ENCODE measurements around the gene EDN2. TPM values are rescaled to one million over a fixed set of nuclear protein-coding genes. Genes with fewer than 3 reads are reported as not detected.

Gene EDN2
- polyA plus RNA-seq, 1 donor from 2014 or later, result not detected

- Histone ChIP-seq H3K9ac (ENCODE audit: low read length) (no peak overlapping the region), H3K36me3 (ENCODE audit: insufficient read depth, low read length) (no peaks in the 10 kb centered on the region), H3K79me2 (replicated peaks; ENCODE audit: insufficient read depth, low read length) (no peaks in the 10 kb centered on the region), H3F3A (ENCODE audit: insufficient read depth, low read length, poor library complexity, severe bottlenecking) (no peaks in the 10 kb centered on the region), H3K27me3 (ENCODE audit: insufficient read depth, low read depth, low read length) (no peaks in the 10 kb centered on the region), H2AFZ (ENCODE audit: low read depth, low read length) (no peak overlapping the region), H3K4me3 (ENCODE audit: low read length) (no peak overlapping the region), H3K9me3 (ENCODE audit: low read length) (no peaks in the 10 kb centered on the region), H3K27ac (ENCODE audit: low read length) (no peak overlapping the region), H4K20me1 (ENCODE audit: insufficient read depth) (no peaks in the 10 kb centered on the region), H3K9me2 (ENCODE audit: insufficient read depth, low read length) (no peaks in the 10 kb centered on the region), H3K4me2 (ENCODE audit: low read length) (no peak overlapping the region)
- TF ChIP-seq MXI1 (conservative IDR thresholded peaks at IDR 0.05; ENCODE audit: poor library complexity, severe bottlenecking) (no peak), RAD21 (conservative IDR thresholded peaks at IDR 0.05) (no peak), POLR2AphosphoS5 (IDR thresholded peaks at IDR 0.05) (no peak), EP300 (conservative IDR thresholded peaks at IDR 0.05; ENCODE audit: poor library complexity, severe bottlenecking) (no peak), EZH2 (IDR thresholded peaks at IDR 0.05; ENCODE audit: borderline replicate concordance, insufficient read depth, low read length, poor library complexity, severe bottlenecking) (no peak), SMC3 (conservative IDR thresholded peaks at IDR 0.05; ENCODE audit: poor library complexity) (no peak), TAF1 (IDR thresholded peaks at IDR 0.05; ENCODE audit: low read depth) (no peak)
- TF ChIP-seq, protein P1, sequence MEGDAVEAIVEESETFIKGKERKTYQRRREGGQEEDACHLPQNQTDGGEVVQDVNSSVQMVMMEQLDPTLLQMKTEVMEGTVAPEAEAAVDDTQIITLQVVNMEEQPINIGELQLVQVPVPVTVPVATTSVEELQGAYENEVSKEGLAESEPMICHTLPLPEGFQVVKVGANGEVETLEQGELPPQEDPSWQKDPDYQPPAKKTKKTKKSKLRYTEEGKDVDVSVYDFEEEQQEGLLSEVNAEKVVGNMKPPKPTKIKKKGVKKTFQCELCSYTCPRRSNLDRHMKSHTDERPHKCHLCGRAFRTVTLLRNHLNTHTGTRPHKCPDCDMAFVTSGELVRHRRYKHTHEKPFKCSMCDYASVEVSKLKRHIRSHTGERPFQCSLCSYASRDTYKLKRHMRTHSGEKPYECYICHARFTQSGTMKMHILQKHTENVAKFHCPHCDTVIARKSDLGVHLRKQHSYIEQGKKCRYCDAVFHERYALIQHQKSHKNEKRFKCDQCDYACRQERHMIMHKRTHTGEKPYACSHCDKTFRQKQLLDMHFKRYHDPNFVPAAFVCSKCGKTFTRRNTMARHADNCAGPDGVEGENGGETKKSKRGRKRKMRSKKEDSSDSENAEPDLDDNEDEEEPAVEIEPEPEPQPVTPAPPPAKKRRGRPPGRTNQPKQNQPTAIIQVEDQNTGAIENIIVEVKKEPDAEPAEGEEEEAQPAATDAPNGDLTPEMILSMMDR (IDR thresholded peaks at IDR 0.05; ENCODE audit: poor library complexity, severe bottlenecking), result no peak
- TF ChIP-seq, protein P2, sequence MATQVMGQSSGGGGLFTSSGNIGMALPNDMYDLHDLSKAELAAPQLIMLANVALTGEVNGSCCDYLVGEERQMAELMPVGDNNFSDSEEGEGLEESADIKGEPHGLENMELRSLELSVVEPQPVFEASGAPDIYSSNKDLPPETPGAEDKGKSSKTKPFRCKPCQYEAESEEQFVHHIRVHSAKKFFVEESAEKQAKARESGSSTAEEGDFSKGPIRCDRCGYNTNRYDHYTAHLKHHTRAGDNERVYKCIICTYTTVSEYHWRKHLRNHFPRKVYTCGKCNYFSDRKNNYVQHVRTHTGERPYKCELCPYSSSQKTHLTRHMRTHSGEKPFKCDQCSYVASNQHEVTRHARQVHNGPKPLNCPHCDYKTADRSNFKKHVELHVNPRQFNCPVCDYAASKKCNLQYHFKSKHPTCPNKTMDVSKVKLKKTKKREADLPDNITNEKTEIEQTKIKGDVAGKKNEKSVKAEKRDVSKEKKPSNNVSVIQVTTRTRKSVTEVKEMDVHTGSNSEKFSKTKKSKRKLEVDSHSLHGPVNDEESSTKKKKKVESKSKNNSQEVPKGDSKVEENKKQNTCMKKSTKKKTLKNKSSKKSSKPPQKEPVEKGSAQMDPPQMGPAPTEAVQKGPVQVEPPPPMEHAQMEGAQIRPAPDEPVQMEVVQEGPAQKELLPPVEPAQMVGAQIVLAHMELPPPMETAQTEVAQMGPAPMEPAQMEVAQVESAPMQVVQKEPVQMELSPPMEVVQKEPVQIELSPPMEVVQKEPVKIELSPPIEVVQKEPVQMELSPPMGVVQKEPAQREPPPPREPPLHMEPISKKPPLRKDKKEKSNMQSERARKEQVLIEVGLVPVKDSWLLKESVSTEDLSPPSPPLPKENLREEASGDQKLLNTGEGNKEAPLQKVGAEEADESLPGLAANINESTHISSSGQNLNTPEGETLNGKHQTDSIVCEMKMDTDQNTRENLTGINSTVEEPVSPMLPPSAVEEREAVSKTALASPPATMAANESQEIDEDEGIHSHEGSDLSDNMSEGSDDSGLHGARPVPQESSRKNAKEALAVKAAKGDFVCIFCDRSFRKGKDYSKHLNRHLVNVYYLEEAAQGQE (IDR thresholded peaks at IDR 0.05; ENCODE audit: borderline replicate concordance), result no peak
Measured at GRCh38 chr1:41512701-41513382, 28.4 kb upstream of the EDN2 start.

DNA sequence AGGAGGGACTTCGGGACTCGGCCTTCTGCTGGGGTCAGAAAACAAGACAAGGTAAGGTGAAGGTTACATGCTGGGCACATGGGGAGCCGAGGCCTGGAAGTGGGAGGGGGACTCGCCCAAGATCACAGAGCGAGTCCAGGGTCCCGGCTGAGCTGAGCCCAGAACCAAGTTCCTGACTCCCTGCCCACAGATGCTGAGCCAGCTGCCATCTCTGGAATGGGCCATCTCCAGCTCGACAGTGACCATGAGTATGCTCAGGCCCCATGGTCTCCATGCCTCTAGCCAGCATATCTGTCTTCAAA is 26.7 kb upstream of the EDN2 start:
- Histone ChIP-seq H2AFZ (ENCODE audit: low read depth, low read length) (no peak overlapping the region), H3F3A (ENCODE audit: insufficient read depth, low read length, poor library complexity, severe bottlenecking) (no peaks in the 10 kb centered on the region), H3K79me2 (replicated peaks; ENCODE audit: insufficient read depth, low read length) (no peaks in the 10 kb centered on the region), H3K9ac (ENCODE audit: low read length) (no peak overlapping the region), H3K27me3 (ENCODE audit: insufficient read depth, low read depth, low read length) (no peaks in the 10 kb centered on the region), H3K4me2 (ENCODE audit: low read length) (no peak overlapping the region), H3K9me2 (ENCODE audit: insufficient read depth, low read length) (no peaks in the 10 kb centered on the region), H3K4me3 (ENCODE audit: low read length) (no peak overlapping the region), H3K27ac (ENCODE audit: low read length) (no peak overlapping the region), H3K9me3 (ENCODE audit: low read length) (no peaks in the 10 kb centered on the region), H4K20me1 (ENCODE audit: insufficient read depth) (no peaks in the 10 kb centered on the region), H3K36me3 (ENCODE audit: insufficient read depth, low read length) (no peaks in the 10 kb centered on the region)
- no peak for TF ChIP-seq RAD21 (conservative IDR thresholded peaks at IDR 0.05)
- TF ChIP-seq EP300 (conservative IDR thresholded peaks at IDR 0.05; ENCODE audit: poor library complexity, severe bottlenecking), result no peak
- TF ChIP-seq, protein P2 (IDR thresholded peaks at IDR 0.05; ENCODE audit: borderline replicate concordance), result no peak
- TF ChIP-seq, protein P1 (IDR thresholded peaks at IDR 0.05; ENCODE audit: poor library complexity, severe bottlenecking), result no peak
- TF ChIP-seq SMC3 (conservative IDR thresholded peaks at IDR 0.05; ENCODE audit: poor library complexity), result no peak
- no peak for TF ChIP-seq EZH2 (IDR thresholded peaks at IDR 0.05; ENCODE audit: borderline replicate concordance, insufficient read depth, low read length, poor library complexity, severe bottlenecking)
- no peak for TF ChIP-seq MXI1 (conservative IDR thresholded peaks at IDR 0.05; ENCODE audit: poor library complexity, severe bottlenecking)
- no peak for TF ChIP-seq POLR2AphosphoS5 (IDR thresholded peaks at IDR 0.05)
- TF ChIP-seq TAF1 (IDR thresholded peaks at IDR 0.05; ENCODE audit: low read depth), result no peak
